Glutamatergic neuron (in vitro differentiated cells): ENCODE results near the gene CUL5. TPM values are rescaled to one million over a fixed set of nuclear protein-coding genes. Genes with fewer than 3 reads are reported as not detected.

ENCODE experiments used
- DNase-seq: peaks from one replicate; pipeline ENCODE4 v3.0.0; 2022
- H3K27ac Mint-ChIP-seq: one replicate; pipeline ENCODE4 v1.8.0; 2020; ENCODE audit warnings: mild to moderate bottlenecking, mixed read lengths, inconsistent platforms; ENCODE audit not compliant: unreplicated experiment
- H3K27me3 Mint-ChIP-seq: one replicate; pipeline ENCODE4 v1.8.0; 2020; ENCODE audit warnings: mild to moderate bottlenecking, moderate library complexity, mixed read lengths, inconsistent platforms; ENCODE audit not compliant: unreplicated experiment
- H3K36me3 Mint-ChIP-seq: one replicate; pipeline ENCODE4 v1.8.0; 2020; ENCODE audit warnings: mild to moderate bottlenecking, mixed read lengths, inconsistent platforms; ENCODE audit not compliant: unreplicated experiment
- H3K4me1 Mint-ChIP-seq: one replicate; pipeline ENCODE4 v1.8.0; 2020; ENCODE audit warnings: mild to moderate bottlenecking, low read depth, mixed read lengths, inconsistent platforms; ENCODE audit not compliant: unreplicated experiment
- H3K4me3 Mint-ChIP-seq: one replicate; pipeline ENCODE4 v1.8.0; 2020; ENCODE audit warnings: mild to moderate bottlenecking, mixed read lengths, inconsistent platforms; ENCODE audit not compliant: unreplicated experiment
- H3K9me3 Mint-ChIP-seq: one replicate; pipeline ENCODE4 v1.8.0; 2020; ENCODE audit warnings: mild to moderate bottlenecking, moderate library complexity, mixed read lengths, inconsistent platforms; ENCODE audit not compliant: unreplicated experiment
- total RNA-seq: library from RNA; stranded (reverse); fragmentation: NEBNext Ultra II Directional; extraction: Animal tissue kit (Norgen Biotek cat#: 25700); gene quantifications from one replicate; pipeline ENCODE4 v1.2.1, GENCODE V29; 2021; ENCODE audit not compliant: unreplicated experiment
- TF ChIP-seq, protein P1 (sequence below): fragments of 200-600 bp; sonication (generic); IDR thresholded peaks from one replicate; pipeline ENCODE4 v1.5.0; 2021; ENCODE audit not compliant: partially characterized antibody, unreplicated experiment

The CUL5 gene
- total RNA-seq, 1 donor from 2014 or later = 40.5 TPM

DNA sequence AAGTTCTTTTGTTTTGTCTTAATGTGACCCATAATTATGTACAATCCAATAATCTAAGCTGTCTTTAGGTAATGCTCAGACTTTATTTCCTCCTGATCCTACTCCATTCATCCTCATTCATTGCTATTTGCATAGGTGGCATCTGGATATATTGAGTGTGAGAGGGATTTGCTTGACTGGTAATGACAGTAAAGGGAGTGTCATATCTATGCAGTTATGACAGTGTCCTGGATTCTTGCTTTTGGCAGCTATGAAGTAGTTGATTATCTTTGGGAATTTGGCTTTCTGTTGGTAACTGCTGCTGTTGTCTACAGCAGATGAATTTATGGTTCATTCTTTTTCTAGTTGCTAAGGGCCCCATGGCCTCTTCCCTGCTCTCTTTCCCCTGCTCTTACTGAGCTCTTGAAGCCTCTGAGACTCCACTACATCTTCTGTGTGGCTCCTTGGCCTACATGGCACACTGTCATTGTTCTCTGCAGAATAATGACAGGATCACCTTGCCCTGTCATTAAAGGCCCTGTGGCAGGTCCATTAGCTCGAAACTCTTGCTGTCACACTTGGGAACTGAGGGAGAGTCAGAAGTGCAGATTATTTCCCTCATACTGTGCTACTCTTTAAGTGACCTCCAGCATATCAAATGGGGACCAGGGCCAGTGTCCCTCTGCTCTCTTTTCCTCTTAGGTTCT is 92.5 kb downstream of the CUL5 start:
- Mint-ChIP-seq H3K4me3 (no peak overlapping the region), H3K27me3 (no peaks in the 10 kb centered on the region), H3K4me1 (no peaks in the 10 kb centered on the region), H3K36me3 (no peaks in the 10 kb centered on the region), H3K9me3 (no peaks in the 10 kb centered on the region), H3K27ac (no peak overlapping the region)
- no peak for DNase-seq
- TF ChIP-seq, protein P1, sequence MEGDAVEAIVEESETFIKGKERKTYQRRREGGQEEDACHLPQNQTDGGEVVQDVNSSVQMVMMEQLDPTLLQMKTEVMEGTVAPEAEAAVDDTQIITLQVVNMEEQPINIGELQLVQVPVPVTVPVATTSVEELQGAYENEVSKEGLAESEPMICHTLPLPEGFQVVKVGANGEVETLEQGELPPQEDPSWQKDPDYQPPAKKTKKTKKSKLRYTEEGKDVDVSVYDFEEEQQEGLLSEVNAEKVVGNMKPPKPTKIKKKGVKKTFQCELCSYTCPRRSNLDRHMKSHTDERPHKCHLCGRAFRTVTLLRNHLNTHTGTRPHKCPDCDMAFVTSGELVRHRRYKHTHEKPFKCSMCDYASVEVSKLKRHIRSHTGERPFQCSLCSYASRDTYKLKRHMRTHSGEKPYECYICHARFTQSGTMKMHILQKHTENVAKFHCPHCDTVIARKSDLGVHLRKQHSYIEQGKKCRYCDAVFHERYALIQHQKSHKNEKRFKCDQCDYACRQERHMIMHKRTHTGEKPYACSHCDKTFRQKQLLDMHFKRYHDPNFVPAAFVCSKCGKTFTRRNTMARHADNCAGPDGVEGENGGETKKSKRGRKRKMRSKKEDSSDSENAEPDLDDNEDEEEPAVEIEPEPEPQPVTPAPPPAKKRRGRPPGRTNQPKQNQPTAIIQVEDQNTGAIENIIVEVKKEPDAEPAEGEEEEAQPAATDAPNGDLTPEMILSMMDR = no peak

DNA sequence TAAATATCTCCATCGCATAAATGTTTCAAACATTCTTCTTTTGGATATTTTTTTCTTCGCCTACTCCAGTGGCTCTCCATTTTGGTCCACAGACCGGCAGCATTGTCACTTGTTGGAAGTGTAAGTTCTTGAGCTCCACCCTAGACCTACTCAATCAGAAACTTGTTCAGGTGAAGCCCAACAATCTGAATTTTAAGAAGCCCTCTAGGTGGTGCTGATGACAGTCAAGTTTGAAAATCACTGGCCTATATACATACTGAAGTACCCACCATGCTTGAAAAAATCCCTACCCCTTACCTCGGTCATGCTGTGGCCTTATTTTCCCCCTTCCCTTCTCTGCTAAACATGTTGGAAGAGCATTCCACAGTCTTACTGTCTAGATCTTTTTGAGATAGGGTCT is 102.4 kb downstream of the CUL5 start:
- Mint-ChIP-seq H3K9me3 (no peaks in the 10 kb centered on the region), H3K4me3 (no peak overlapping the region), H3K27me3 (peaks cover 2% of the 10 kb centered on the region), H3K36me3 (no peaks in the 10 kb centered on the region), H3K27ac (no peak overlapping the region), H3K4me1 (no peaks in the 10 kb centered on the region)
- TF ChIP-seq, protein P1 = no peak
- no peak for DNase-seq

DNA sequence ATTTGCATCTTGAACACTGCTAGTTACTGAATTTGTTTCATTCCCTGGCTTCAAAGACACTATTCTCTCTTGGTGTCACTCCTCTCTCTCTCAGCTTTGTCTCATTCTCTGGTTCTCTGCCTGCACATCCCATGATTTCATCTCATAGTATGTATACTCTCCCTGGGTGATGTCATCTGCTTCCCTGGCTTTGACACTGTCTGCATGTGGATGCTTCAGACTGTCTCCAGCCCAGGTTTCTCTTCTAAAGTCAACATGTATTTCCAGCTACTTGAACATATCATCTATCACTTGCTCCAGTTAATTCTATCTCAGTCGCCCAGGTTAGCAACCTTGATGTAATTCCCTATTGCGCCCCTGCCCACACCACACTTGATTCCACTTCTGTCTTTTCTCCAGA is 103.4 kb downstream of the CUL5 start:
- no peaks in the 10 kb centered on the region for H3K4me1 Mint-ChIP-seq

DNA sequence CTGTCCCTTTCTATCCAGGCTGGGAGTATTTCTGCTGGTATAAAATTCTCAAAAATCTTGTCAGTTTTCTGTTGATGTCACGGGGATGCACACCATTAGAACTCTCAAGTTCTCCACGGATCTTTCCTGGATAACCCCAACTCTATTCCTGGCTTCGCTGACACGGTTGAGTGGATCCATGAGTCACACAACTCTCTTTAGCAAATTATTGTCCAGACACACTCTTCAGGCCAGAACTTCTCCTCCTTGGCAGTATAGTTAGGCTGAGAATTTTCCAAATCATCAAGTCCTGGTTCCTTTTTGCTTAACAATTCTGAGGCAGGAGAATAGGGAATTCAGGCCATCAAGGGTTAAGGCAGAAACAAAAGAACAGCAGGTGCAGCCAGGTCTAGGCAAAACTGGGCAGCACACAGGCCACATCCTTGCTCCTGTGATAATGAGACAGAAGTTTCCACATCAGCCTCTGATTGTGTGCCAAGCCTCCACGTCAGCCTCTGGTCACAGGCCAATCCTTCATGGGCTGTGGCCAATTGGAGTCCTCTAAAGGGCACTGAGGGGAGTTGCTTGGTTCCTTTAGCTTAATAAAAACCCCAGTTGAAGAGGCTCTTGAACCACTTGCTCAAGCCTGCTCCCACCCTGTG is 106.9 kb downstream of the CUL5 start:
- no peak overlapping the region for H3K4me3 Mint-ChIP-seq

More for the DNA sequence above, 103.4 kb downstream of the CUL5 start:
- H3K27me3 Mint-ChIP-seq = peaks cover 2% of the 10 kb centered on the region
- H3K36me3 Mint-ChIP-seq = no peaks in the 10 kb centered on the region
- no peak overlapping the region for H3K27ac Mint-ChIP-seq
- H3K9me3 Mint-ChIP-seq = no peaks in the 10 kb centered on the region
- H3K4me3 Mint-ChIP-seq = no peak overlapping the region
- TF ChIP-seq, protein P1 = no peak
- no peak for DNase-seq

More for the DNA sequence above, 106.9 kb downstream of the CUL5 start:
- Mint-ChIP-seq H3K36me3 (no peaks in the 10 kb centered on the region), H3K9me3 (peaks cover under 1% of the 10 kb centered on the region), H3K27me3 (peaks cover 2% of the 10 kb centered on the region), H3K27ac (no peak overlapping the region), H3K4me1 (no peaks in the 10 kb centered on the region)
- no peak for DNase-seq
- TF ChIP-seq, protein P1 = no peak
